Stimulated activated CD4-positive, alpha-beta T cell treated with anti-CD3 and anti-CD28 coated beads, Interleukin-15, amount 100 ng/mL, for 24 hours (primary cell): Measurements from ENCODE around the gene ESYT2.

ENCODE experiments used
- DNase-seq: peaks from one replicate; pipeline ENCODE4 v3.0.0-alpha.2; 2020

Gene ESYT2

GRCh38 chr7:158763454-158764033 lies 65.8 kb downstream of the ESYT2 start:
- no peak for DNase-seq

GRCh38 chr7:158761945-158762344 lies 67.4 kb downstream of the ESYT2 start:
- DNase-seq, result no peak

DNA sequence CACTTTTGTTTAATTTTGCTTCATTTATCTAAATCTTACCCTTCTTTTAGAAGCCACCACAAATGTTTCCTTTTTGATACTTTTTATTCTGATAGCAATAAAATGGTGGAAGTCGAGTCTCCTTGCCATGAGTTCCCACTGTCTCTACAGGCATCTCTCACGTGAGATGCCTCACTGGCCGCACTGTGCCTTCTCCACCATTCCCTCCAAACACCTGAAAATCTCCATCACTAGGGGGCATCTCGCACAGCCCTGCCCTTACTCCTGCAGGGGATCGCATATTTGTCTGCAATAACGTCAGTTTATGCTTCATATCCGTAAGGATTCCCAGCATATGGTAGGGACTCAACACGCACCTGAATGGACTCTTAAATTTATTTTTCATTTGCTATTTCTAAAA lies 68.4 kb downstream of the ESYT2 start:
- no peak for DNase-seq

- DNase-seq, result no peak
Measured at GRCh38 chr7:158760445-158760764, 68.9 kb downstream of the ESYT2 start.

GRCh38 chr7:158759749-158760444 lies 69.4 kb downstream of the ESYT2 start:
- no peak for DNase-seq

DNA sequence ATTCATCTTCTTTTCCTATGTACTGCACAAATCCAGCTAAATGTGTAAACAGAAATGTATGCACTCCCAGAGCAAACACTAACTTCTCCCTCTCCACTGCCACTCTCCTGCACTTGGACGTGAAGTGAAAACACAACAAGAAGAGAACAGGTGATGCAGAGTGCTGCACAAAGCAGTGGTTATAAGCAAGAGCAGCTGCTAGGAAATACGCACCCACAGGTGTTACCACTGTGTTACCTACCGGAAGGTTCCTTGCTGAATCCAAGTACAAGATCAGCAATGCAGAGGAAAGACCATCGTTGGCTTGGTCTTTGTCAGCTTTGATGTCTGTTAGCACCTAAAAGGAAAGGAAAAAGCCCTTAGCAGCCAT lies 70.1 kb downstream of the ESYT2 start:
- DNase-seq, result no peak

GRCh38 chr7:158758586-158759244 lies 70.6 kb downstream of the ESYT2 start:
- no peak for DNase-seq

DNA sequence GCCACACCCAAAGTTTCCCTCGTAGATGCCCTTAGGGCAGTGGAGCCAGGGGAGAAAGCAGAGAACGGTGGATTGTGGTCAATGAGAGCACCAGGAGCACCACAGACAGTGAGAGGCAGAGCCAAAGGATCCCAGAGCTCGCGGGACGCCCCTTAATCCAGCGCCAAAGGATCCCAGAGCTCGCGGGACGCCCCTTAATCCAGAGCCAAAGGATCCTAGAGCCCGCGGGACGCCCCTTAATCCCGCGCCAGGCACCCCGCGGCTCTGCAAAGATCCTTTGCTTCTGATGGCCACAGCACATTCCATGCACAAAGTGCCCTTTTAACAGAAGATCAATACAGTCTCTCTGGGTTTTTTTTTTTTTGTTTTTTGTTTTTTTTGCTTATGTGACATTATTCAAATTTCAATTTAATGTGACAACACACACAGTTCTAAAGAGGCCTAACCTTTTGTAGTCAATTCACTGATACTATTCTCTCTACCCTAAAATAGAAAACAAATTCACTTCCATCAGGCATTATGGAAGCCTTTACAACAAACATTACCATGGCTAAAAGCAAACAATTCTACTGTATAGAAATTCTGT lies 71.8 kb downstream of the ESYT2 start:
- DNase-seq, result no peak

DNA sequence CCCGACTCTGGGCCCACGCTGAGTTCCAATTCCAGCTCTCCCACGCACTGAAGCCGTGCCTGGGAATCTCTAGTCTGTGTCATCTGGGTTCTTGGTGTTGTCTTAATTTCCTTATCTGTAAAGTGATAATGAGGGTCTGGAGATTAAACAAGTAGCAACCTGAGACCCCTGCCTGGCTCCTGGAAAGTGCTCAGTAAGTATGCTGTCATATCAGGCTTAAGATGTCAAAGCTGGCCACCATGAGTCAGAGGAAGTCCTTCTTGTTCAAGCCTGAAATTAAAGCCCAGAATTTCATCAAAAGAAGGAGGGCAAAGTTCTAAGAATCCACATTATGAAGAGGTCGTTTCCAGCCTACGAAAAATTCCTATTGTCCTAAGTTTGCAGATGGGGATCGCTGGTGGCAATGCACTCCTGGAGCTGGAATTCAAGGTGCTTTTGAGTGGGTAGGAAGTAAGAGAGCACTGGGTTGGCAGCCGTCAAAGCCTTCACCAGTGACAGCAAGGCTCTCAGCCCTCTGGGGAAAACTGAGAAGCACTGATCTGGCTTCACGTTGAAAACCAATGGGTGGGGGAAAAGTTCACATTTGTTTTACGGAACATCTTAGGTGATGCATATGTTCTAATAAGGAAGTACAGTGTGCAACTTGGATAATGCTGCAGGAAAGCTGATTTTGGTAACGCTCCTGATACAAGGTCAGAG lies 74.4 kb downstream of the ESYT2 start:
- DNase-seq, result no peak

DNA sequence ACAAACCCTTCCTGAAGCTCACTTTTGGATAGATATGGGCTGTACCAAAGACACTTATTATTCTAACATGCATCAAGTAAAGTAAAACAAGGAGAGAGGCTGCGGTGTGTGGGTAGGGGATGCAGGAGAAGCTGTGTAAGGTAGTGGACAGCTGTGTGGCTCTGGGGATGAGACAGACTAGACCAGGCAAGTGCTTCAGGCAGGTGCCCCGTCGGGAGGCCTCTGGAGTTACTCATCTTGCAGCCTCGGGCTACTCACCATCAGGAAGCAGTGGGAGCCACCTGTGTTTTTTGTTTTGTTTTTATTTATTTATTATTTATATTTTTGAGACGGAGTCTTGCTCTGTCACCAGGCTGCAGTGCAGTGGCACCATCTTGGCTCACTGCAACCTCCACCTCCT lies 75.4 kb downstream of the ESYT2 start:
- no peak for DNase-seq

DNA sequence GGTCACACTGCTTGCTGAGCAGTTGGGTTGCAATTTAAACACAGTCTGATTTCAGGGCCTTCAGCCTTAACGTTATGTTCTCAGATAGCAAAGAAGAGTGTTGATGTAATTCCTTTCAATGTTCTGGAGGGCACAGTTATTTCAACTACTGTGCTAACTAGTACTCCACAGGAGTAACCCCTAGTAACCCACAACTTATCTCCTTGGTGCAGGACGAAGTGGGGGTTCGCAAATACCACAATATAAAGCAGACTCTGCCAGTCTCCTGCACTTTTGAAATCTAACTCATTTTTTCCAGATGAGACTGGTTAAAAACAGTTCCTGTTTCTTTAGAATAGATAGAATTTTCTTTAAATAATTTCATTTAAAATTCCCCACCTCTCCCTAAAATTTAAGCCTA lies 77.6 kb downstream of the ESYT2 start:
- no peak for DNase-seq

DNA sequence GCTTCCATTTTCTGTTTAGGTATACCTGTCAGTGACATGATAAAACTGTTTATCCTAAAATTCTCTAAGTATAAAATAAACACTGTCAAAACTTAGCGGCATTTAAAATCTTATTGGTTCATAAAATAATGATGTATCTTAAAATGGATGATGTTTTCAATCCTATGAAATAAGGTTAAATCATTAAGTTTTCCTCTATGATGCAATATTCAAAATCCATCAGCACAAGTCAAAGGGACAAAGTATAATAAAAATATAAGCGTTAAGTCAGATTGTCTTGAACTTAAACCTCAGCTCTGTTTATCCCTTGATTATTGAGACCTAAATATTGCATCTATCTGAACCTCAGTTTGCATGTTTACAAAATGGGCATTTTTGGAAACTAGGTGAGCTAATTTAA lies 78.1 kb downstream of the ESYT2 start:
- no peak for DNase-seq

DNA sequence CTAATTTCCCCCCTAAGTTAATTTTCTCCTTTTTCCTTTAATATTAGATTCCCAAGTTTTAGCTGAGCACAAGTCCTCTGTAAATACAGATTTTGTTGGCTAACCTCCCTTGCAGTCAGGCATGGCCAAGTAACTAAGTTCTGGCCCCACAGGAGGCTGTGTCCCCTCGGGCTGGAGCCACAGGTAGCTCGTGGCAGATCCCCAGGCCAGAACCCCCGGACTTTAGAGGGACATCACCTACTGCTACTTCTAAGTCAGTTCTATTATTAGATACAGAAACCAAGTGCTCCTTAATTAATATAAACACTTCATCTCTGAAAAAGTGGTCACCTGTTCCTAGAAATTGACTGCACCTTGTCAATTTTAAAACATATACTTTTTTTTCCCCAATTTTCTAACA lies 78.6 kb downstream of the ESYT2 start:
- no peak for DNase-seq

DNA sequence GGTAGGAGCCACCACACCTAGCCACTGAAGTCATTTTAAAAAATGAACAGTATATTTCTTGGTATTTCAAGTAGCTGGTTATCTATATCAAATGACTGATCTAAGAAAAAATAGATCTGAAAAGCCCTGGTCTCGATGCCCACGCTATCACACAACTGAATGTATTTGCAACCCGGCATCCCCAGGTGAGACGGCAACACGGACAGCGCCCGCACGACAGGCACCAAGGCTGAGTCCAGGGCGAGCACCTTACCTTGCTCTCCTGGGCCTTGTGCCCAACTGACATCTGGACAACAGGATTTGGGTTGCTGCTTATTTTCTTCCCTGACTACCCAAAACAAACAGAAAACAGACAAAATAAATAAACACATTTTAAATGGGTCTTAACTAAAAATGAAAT lies 79.9 kb downstream of the ESYT2 start:
- DNase-seq, result no peak

GRCh38 chr7:158748335-158748734 lies 81.0 kb downstream of the ESYT2 start:
- no peak for DNase-seq

DNA sequence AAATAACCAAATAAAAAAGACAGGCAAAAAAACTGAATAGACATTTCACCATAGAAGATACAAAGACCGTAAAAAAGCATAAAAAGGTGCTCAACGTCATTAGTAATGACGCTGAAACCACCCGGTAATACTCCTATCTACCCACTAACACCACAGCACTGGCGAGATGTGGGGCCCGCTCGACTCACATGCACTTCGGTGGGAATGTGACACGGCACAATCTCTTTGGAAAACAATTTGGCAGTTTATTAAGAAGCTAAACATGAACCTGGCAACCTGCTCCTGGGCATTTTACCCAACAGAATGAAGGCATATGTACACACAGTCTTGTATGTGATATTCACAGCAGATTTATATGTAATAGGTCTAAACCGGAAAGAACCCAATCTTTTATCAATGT lies 81.9 kb downstream of the ESYT2 start:
- DNase-seq, result no peak

DNA sequence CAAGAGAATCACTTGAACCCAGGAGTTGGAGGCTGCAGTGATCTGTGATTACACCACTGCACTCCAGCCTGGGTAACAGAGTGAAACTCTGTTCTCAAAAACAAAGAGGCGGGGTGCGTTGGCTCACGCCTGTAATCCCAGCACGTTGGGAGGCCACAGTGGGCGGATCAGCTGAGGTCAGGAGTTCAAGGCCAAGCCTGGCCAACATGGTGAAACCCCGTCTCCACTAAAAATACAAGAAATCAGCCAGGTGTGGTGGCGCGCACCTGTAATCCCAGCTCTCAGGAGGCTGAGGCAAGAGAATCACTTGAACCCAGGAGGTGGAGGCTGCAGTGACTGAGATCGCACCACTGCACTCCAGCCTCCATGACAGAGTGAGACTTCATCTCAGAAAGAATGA lies 82.4 kb downstream of the ESYT2 start:
- DNase-seq, result no peak

- no peak for DNase-seq
Measured at GRCh38 chr7:158745057-158745715, 84.1 kb downstream of the ESYT2 start.

DNA sequence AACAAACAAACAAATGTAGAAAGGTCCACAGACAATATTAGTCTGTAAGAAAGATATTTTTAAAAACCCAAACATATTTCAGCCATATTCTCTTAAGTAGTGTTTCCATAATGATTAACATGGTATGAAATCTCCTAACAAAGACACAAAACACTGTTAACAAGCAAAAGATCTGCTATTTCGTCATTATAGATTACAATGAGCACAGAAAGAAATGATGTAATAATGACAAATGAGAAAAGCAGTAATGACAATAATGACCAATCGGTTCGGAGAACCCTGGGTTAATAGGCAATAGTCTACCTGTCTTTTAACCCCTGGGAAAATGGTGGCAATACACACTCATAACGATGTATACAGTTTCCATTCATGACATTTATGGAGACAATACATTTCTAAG lies 85.2 kb downstream of the ESYT2 start:
- DNase-seq, result no peak

- DNase-seq, result no peak
Measured at GRCh38 chr7:158743219-158743618, 86.1 kb downstream of the ESYT2 start.

DNA sequence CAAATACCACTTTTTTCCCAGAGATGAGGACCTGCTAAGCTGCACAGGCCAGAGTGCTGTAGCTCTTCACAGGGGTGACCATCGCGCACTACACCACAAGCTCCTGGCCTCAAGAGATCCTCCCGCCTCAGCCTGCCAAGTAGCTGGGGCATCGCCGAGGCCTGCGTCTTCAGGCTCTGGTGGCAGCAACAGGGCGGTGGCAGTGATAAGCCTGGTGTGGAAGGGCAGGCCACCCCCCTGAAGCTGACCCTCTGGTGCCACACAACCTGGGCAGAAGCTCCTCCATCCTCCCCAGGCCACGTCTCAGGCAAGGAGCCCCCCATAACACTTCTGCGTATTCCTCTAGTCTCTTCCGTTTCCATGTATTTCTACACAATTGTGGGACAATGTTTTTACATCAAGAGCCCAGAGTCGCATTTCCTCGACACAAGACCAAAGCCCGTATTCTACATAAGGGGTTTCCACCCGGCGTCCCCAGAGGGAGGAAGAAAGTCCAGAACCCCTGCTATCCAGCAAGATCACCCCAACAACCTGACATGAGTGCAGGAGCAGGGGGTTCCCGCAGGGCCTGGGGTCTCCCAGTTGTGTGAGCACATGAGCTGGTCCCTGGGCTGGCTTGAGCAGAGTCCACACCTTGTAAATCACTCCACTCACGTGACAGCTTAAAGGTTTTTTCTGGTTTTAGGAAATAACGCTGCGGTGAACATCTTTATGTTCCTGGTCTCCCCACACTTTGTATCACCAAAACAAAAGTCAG lies 87.1 kb downstream of the ESYT2 start:
- DNase-seq, result no peak

GRCh38 chr7:158741294-158741666 lies 88.0 kb downstream of the ESYT2 start:
- DNase-seq, result no peak
